CD4-positive, alpha-beta T cell treated with Interleukin-21 for 1 hour (primary cell): ENCODE results near the gene TIGD4.

Source experiments
- DNase-seq: peaks from one replicate; pipeline ENCODE4 v3.0.0-alpha.2; 2020

The TIGD4 gene

DNA sequence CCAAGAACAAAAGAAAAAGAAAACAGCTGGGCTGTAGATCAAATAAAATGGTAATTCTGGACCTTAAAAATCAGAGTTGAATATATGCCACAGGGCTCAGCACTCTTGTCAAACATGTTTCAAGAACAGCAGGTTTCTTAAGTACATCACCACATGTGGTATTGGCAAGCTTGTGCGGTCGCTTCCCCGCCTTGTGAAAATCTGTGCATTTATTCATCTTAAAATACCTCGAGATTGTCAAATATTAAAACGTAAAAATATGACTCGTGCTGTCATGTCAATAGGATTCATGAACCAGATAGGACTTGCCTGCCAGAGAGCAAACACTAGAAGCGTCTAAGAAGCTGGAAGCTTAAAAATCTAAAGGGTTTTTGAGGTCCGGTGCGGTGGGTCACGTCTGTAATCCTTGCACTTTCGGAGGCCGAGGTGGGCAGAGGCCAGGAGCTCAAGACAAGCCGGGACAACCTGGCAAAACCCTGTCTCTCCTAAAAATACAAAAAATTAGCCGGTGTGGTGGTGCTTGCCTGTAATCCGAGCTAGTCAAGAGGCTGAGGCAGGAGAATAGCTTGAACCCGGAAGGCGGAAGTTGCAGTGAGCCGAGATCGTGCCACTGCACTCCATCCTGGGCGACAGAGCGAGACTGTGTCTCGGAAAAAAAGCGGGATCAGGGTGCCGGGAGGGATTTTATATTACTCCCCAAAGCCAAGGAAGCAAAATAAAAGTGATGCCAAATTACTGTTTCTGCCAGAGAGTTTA is 59.6 kb downstream of the TIGD4 start:
- DNase-seq: no peak
